ENCODE data around the gene DLGAP1.

Gene DLGAP1

DNA sequence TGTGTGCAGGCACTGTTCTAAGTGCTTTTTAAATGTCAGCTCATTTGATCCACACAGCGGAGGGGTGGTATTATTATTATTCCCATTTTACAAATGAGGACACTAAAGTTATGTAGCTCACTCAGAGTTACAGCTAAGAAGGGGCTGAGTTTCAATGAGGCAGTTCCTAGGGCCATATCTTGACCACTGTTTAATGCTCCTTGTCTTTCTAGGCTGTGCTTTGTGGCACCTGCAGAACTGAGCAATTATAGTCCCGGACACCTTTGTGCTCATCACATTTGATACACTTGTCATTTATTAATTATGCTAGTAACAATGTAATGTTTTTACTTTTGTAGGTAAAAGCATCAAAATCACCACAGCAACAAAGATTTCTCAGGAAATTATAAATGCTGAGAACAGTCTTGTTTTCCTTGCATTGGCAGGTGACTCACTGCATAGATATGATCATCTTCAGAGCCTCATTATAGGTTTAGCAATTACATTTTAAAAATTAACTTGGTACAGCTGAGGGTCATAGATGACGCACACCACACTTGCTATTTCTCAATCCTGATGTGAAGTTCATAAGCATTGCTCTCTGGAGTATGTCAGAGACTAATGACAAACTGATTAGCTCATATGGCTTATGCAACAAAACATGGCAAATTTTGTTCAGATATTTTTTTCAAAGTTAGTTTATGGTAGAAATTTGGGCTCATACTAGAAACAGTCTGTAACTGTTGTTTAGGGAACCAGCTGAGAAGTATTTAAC is 638.3 kb downstream of the DLGAP1 start:
- no peak overlapping the region for H3K27ac ChIP-seq (replicated peaks)

DNA sequence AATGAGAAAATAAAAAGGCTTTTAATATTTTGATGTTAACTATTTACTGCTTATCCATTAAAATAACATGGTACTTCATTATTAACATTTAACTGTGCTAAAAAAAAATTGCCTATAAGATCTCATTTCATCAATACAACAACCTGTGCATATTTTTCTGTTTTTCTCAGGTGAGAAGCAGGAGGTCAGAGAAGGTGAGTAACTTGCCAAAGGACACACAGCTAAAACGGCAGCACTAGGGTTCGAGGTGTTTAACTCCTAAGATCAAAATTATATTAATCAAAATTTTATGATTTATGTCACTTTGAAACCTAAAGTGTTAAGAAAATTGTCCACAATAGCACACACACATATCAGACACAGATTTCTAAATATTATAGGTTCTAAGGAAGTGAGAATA is 639.1 kb downstream of the DLGAP1 start:
- Histone ChIP-seq H3K4me3 (replicated peaks; ENCODE audit: insufficient read depth, low read length) (no peak overlapping the region), H3K27me3 (ENCODE audit: insufficient read depth, poor library complexity, severe bottlenecking) (peaks cover 2% of the 10 kb centered on the region), H3K27ac (replicated peaks) (no peak overlapping the region)
- DNase-seq (ENCODE audit: low read depth in 1 of 2, low spot score in 1 of 2), result no peak
- no peak for TF ChIP-seq GABPA (IDR thresholded peaks at IDR 0.05; ENCODE audit: low read depth)
- no peak for TF ChIP-seq POLR2AphosphoS5 (IDR thresholded peaks at IDR 0.05; ENCODE audit: low read depth)
- no peak for TF ChIP-seq SPI1 (IDR thresholded peaks at IDR 0.05; ENCODE audit: borderline replicate concordance, low read depth)
- TF ChIP-seq, protein P1, sequence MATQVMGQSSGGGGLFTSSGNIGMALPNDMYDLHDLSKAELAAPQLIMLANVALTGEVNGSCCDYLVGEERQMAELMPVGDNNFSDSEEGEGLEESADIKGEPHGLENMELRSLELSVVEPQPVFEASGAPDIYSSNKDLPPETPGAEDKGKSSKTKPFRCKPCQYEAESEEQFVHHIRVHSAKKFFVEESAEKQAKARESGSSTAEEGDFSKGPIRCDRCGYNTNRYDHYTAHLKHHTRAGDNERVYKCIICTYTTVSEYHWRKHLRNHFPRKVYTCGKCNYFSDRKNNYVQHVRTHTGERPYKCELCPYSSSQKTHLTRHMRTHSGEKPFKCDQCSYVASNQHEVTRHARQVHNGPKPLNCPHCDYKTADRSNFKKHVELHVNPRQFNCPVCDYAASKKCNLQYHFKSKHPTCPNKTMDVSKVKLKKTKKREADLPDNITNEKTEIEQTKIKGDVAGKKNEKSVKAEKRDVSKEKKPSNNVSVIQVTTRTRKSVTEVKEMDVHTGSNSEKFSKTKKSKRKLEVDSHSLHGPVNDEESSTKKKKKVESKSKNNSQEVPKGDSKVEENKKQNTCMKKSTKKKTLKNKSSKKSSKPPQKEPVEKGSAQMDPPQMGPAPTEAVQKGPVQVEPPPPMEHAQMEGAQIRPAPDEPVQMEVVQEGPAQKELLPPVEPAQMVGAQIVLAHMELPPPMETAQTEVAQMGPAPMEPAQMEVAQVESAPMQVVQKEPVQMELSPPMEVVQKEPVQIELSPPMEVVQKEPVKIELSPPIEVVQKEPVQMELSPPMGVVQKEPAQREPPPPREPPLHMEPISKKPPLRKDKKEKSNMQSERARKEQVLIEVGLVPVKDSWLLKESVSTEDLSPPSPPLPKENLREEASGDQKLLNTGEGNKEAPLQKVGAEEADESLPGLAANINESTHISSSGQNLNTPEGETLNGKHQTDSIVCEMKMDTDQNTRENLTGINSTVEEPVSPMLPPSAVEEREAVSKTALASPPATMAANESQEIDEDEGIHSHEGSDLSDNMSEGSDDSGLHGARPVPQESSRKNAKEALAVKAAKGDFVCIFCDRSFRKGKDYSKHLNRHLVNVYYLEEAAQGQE (IDR thresholded peaks at IDR 0.05; ENCODE audit: insufficient replicate concordance, low read depth), result no peak
- TF ChIP-seq, protein P2, sequence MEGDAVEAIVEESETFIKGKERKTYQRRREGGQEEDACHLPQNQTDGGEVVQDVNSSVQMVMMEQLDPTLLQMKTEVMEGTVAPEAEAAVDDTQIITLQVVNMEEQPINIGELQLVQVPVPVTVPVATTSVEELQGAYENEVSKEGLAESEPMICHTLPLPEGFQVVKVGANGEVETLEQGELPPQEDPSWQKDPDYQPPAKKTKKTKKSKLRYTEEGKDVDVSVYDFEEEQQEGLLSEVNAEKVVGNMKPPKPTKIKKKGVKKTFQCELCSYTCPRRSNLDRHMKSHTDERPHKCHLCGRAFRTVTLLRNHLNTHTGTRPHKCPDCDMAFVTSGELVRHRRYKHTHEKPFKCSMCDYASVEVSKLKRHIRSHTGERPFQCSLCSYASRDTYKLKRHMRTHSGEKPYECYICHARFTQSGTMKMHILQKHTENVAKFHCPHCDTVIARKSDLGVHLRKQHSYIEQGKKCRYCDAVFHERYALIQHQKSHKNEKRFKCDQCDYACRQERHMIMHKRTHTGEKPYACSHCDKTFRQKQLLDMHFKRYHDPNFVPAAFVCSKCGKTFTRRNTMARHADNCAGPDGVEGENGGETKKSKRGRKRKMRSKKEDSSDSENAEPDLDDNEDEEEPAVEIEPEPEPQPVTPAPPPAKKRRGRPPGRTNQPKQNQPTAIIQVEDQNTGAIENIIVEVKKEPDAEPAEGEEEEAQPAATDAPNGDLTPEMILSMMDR (IDR thresholded peaks at IDR 0.05; ENCODE audit: insufficient read depth, low read length), result no peak

More for the DNA sequence above, 638.3 kb downstream of the DLGAP1 start:
- Histone ChIP-seq H3K4me3 (replicated peaks; ENCODE audit: insufficient read depth, low read length) (no peak overlapping the region), H3K27me3 (ENCODE audit: insufficient read depth, poor library complexity, severe bottlenecking) (peaks cover 2% of the 10 kb centered on the region)
- peak in 1 of 2 experiments; percentile 29 for DNase-seq (ENCODE audit: low read depth in 1 of 2, low spot score in 1 of 2)
- TF ChIP-seq, protein P2 (IDR thresholded peaks at IDR 0.05; ENCODE audit: insufficient read depth, low read length), result no peak
- TF ChIP-seq POLR2AphosphoS5 (IDR thresholded peaks at IDR 0.05; ENCODE audit: low read depth) (no peak), SPI1 (IDR thresholded peaks at IDR 0.05; ENCODE audit: borderline replicate concordance, low read depth) (no peak), GABPA (IDR thresholded peaks at IDR 0.05; ENCODE audit: low read depth) (no peak)
- TF ChIP-seq, protein P1 (IDR thresholded peaks at IDR 0.05; ENCODE audit: insufficient replicate concordance, low read depth), result no peak

DNA sequence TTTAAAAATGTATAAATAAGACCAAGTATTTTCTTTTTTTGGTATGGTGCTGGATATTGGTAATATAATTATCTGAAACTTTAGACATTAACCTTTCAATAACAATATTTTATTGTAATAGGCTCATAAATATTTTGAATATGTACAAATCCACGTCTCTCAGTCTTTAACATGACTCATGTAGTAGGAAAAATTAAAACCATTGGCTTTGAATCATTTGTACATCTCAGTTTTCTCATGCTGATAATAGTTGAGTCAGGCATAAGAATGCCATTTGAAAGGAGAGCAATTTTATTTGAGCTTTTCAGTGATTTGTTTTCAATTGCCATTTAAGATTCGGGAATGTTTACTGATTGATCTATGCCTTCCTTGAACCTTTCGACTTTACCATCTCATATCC is 640.3 kb downstream of the DLGAP1 start:
- TF ChIP-seq GABPA (IDR thresholded peaks at IDR 0.05; ENCODE audit: low read depth), result no peak
- TF ChIP-seq POLR2AphosphoS5 (IDR thresholded peaks at IDR 0.05; ENCODE audit: low read depth), result no peak
- TF ChIP-seq, protein P2 (IDR thresholded peaks at IDR 0.05; ENCODE audit: insufficient read depth, low read length), result no peak
- TF ChIP-seq SPI1 (IDR thresholded peaks at IDR 0.05; ENCODE audit: borderline replicate concordance, low read depth), result no peak
- TF ChIP-seq, protein P1 (IDR thresholded peaks at IDR 0.05; ENCODE audit: insufficient replicate concordance, low read depth), result no peak
- DNase-seq (ENCODE audit: low read depth in 1 of 2, low spot score in 1 of 2), result no peak
- no peak overlapping the region for H3K27ac ChIP-seq (replicated peaks)
- peaks cover 5% of the 10 kb centered on the region for H3K27me3 ChIP-seq (ENCODE audit: insufficient read depth, poor library complexity, severe bottlenecking)
- no peak overlapping the region for H3K4me3 ChIP-seq (replicated peaks; ENCODE audit: insufficient read depth, low read length)

Measured in HL-60 (cell line).